Loucy (cell line): ENCODE data around the gene DCAKD.

ENCODE experiments used
- EZH2phosphoT487 ChIP-seq: fragments of 200-600 bp; IDR thresholded peaks from 2 replicates; pipeline ENCODE4 v1.6.1; 2018; ENCODE audit warnings: antibody characterized with exemption, mild to moderate bottlenecking, moderate library complexity, borderline replicate concordance
- TF ChIP-seq, protein P1 (sequence below): fragments of 200-600 bp; sonication (generic); conservative IDR thresholded peaks from 2 replicates; pipeline ENCODE4 v1.5.1; 2014; ENCODE audit warnings: mild to moderate bottlenecking, antibody characterized with exemption, low read length

GRCh38 chr17:45087978-45088377 lies 36.5 kb upstream of the DCAKD start:
- TF ChIP-seq EZH2phosphoT487 = no peak
- TF ChIP-seq, protein P1, sequence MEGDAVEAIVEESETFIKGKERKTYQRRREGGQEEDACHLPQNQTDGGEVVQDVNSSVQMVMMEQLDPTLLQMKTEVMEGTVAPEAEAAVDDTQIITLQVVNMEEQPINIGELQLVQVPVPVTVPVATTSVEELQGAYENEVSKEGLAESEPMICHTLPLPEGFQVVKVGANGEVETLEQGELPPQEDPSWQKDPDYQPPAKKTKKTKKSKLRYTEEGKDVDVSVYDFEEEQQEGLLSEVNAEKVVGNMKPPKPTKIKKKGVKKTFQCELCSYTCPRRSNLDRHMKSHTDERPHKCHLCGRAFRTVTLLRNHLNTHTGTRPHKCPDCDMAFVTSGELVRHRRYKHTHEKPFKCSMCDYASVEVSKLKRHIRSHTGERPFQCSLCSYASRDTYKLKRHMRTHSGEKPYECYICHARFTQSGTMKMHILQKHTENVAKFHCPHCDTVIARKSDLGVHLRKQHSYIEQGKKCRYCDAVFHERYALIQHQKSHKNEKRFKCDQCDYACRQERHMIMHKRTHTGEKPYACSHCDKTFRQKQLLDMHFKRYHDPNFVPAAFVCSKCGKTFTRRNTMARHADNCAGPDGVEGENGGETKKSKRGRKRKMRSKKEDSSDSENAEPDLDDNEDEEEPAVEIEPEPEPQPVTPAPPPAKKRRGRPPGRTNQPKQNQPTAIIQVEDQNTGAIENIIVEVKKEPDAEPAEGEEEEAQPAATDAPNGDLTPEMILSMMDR = no peak
